A549 (cell line): ENCODE measurements around the gene PDHB.

ENCODE experiments used
- ELK1 ChIP-seq: fragments of 150-350 bp; IDR thresholded peaks from 2 replicates; pipeline ENCODE4 v1.6.1; 2014; ENCODE audit warnings: low read depth, mild to moderate bottlenecking, low read length
- MYC ChIP-seq: IDR thresholded peaks from 2 replicates; pipeline ENCODE4 v1.6.1; 2012; ENCODE audit warnings: mild to moderate bottlenecking, inconsistent platforms, low read length, improper control_type of control experiment, borderline replicate concordance
- POLR2A ChIP-seq: IDR thresholded peaks from 2 replicates; pipeline ENCODE4 v1.6.1; 2012; ENCODE audit warnings: mild to moderate bottlenecking, low read length
- REST ChIP-seq: fragments of 200-600 bp; sonication (generic); IDR thresholded peaks from 2 replicates; pipeline ENCODE4 v1.6.1; 2016; ENCODE audit warnings: antibody characterized with exemption, mild to moderate bottlenecking, moderate library complexity
- TF ChIP-seq, protein P1 (sequence below): fragments of >200 bp; sonication (Bioruptor Twin); formaldehyde crosslinking; IDR thresholded peaks from 3 replicates; pipeline ENCODE4 v1.5.1; 2016

- TF ChIP-seq MYC (no peak), POLR2A (no peak), ELK1 (no peak), REST (no peak)
- TF ChIP-seq, protein P1, sequence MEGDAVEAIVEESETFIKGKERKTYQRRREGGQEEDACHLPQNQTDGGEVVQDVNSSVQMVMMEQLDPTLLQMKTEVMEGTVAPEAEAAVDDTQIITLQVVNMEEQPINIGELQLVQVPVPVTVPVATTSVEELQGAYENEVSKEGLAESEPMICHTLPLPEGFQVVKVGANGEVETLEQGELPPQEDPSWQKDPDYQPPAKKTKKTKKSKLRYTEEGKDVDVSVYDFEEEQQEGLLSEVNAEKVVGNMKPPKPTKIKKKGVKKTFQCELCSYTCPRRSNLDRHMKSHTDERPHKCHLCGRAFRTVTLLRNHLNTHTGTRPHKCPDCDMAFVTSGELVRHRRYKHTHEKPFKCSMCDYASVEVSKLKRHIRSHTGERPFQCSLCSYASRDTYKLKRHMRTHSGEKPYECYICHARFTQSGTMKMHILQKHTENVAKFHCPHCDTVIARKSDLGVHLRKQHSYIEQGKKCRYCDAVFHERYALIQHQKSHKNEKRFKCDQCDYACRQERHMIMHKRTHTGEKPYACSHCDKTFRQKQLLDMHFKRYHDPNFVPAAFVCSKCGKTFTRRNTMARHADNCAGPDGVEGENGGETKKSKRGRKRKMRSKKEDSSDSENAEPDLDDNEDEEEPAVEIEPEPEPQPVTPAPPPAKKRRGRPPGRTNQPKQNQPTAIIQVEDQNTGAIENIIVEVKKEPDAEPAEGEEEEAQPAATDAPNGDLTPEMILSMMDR = peak; percentile 63
Observed at GRCh38 chr3:58414538-58415197, 19.0 kb downstream of the PDHB start.
